Heart right ventricle (tissue), 16 donors: Measurements from ENCODE around the gene DUSP16. TPM values are rescaled to one million over a fixed set of nuclear protein-coding genes. Genes with fewer than 3 reads are reported as not detected.

ENCODE experiments used
- ATAC-seq, 8 donors: fragments of 200-7000 bp; cut with Tn5 transposase; one replicate each; pipeline ENCODE4 v1.9.1; 2020; ENCODE audit warnings: mild to moderate bottlenecking in 8 of 8, moderate library complexity in 8 of 8, moderate number of reproducible peaks in 1 of 8
- DNase-seq, 2 donors: peaks; one replicate each; pipeline ENCODE4 v3.0.0-alpha.2; 2020
- H3K27ac ChIP-seq, 10 donors: fragments of 200-600 bp; sonication (generic) in 2 of 10; one replicate each; pipeline versions ENCODE4 v1.5.0 to v1.8.0; 2020 to 2022; ENCODE audit warnings: mild to moderate bottlenecking in 3 of 10
- H3K27me3 ChIP-seq, 7 donors: fragments of 200-600 bp; one replicate each; pipeline ENCODE4 v1.8.0; 2021 to 2022; ENCODE audit warnings: mild to moderate bottlenecking in 2 of 7
- H3K36me3 ChIP-seq, 9 donors: fragments of 200-600 bp; sonication (generic) in 1 of 9; one replicate each; pipeline versions ENCODE4 v1.5.0 to v1.8.0; 2020 to 2022; ENCODE audit warnings: mild to moderate bottlenecking in 2 of 9
- H3K4me1 ChIP-seq, 9 donors: fragments of 200-600 bp; sonication (generic) in 1 of 9; one replicate each; pipeline versions ENCODE4 v1.5.0 to v1.8.0; 2020 to 2022; ENCODE audit warnings: mild to moderate bottlenecking in 4 of 9
- H3K4me3 ChIP-seq, 10 donors: fragments of 200-600 bp; sonication (generic) in 2 of 10; one replicate each; pipeline versions ENCODE4 v1.5.0 to v1.8.0; 2020 to 2022; ENCODE audit warnings: mild to moderate bottlenecking in 7 of 10, moderate library complexity in 2 of 10
- H3K9me3 ChIP-seq, 11 donors: fragments of 200-600 bp in 10 of 11; sonication (generic) in 2 of 11; one replicate each; pipeline versions ENCODE4 v1.5.0 to v1.8.0; 2013 to 2022; ENCODE audit warnings: mild to moderate bottlenecking in 2 of 11, control low read depth in 1 of 11, moderate library complexity in 1 of 11
- CTCF ChIP-seq, 9 donors: fragments of 200-600 bp; sonication (generic) in 2 of 9; IDR thresholded peaks; one replicate each; pipeline versions ENCODE4 v1.5.0 to v1.8.0; 2021 to 2022; ENCODE audit warnings: antibody characterized with exemption in 9 of 9, mild to moderate bottlenecking in 5 of 9, moderate library complexity in 1 of 9
- WGBS, 2 donors: extraction: QIAGEN DNeasy Blood & Tissue Kit; methylation state at CpG; one replicate each; pipeline ENCODE4 v1.1.7; 2013; ENCODE audit warnings: inconsistent platforms in 1 of 2; 5-methylcytosine and 5-hydroxymethylcytosine counted together
- intact Hi-C, 10 donors: fragments of 100-400 bp; cut with DNase I; formaldehyde crosslinking; loops; one replicate each; pipeline versions ENCODE4 v1.11.1 to v1.14.2; 2022
- polyA plus RNA-seq, 2 donors: library from polyadenylated mRNA; stranded (reverse); fragments of 200-250 nt; gene quantifications; one replicate each; pipeline ENCODE4 v1.2.3, GENCODE V29; 2013
- total RNA-seq, 10 donors: library from RNA; stranded (reverse); fragmentation: NEBNext Ultra II Directional in 3 of 10; extraction: Animal tissue kit (Norgen Biotek cat#: 25700) in 3 of 10; gene quantifications; one replicate each; pipeline versions ENCODE4 v1.2.1 to v1.2.4, GENCODE V29; 2021 to 2023
- donor health status: Arrhythmogenic right ventricular cardiomyopathy.
- donor health status: ischemic (EF 13 %, LVEDD 7.1; RV severe dilation, severe dysfunction).
- donor health status: healthy with polysubstance abuse.
- donor health status: DM: no; HTN: yes; CAD: no.
- donor health status: DM: no; HTN: no; CAD: no.
- donor health status: ischemic (EF 25% LVEDD 6.9; RV normal size, moderate dysfunction).
- donor health status: ischemic (EF 25% LVEDD 5.7; RV mildly dilated, moderate dysfunction).
- donor health status: healthy.
- donor health status: DM: yes; HTN: yes; CAD: no.
- donor health status: Ischemic cardiomyopathy.
- donor health status: ischemic (EF 35%, LVEDD 5.7; RV mildly dilated, moderate dysfunction).
- donor health status: nonischemic (EF 11% LVEDD 7.7; RV severe dilation, severe dysfunction).
- donor health status: DM: yes; HTN: yes; CAD: no.
- donor health status: PGD.
- donor health status: ischemic (EF 29% LVEDD 5.4; RV normal size, mild dysfunction).
- donor health status: nonischemic (EF 23%, LVEDD 6.1; RV moderate dilation, normal function).

Gene DUSP16
- total and polyA plus RNA-seq, 12 donors: 2.6 to 21.7 (median 15.8) TPM

GRCh38 chr12:12433203-12433731 is 129.4 kb downstream of the DUSP16 start:
- 85 to 97% methylated on average over 4 of the region's 4 CpGs for WGBS, 2 donors
- Histone ChIP-seq H3K27me3 (no peaks in the 10 kb centered on the region), H3K27ac (no peak overlapping the region), H3K9me3 (no peaks in the 10 kb centered on the region), H3K4me1 (peaks cover 0 to 13% (median 0%) of the 10 kb centered on the region in 9 donors), H3K36me3 (peaks cover 0 to 22% (median 0%) of the 10 kb centered on the region in 9 donors), H3K4me3 (no peak overlapping the region)
- ATAC-seq: no peak
- intact Hi-C loops: no loop called here
- TF ChIP-seq CTCF (IDR thresholded peaks at IDR 0.05): no peak
- no peak for DNase-seq

GRCh38 chr12:12432364-12432763 is 130.3 kb downstream of the DUSP16 start:
- H3K4me3 ChIP-seq: no peak overlapping the region
- peaks cover 0 to 21% (median 0%) of the 10 kb centered on the region in 9 donors for H3K36me3 ChIP-seq
- ATAC-seq: no peak
- TF ChIP-seq CTCF (IDR thresholded peaks at IDR 0.05): no peak
- DNase-seq: no peak
- no peak overlapping the region for H3K27ac ChIP-seq
- intact Hi-C loops: no loop called here
- no peaks in the 10 kb centered on the region for H3K9me3 ChIP-seq
- H3K27me3 ChIP-seq: no peaks in the 10 kb centered on the region
- peaks cover 0 to 13% (median 0%) of the 10 kb centered on the region in 9 donors for H3K4me1 ChIP-seq

GRCh38 chr12:12428961-12429657 is 133.6 kb downstream of the DUSP16 start:
- 94 to 95% methylated on average over 7 of the region's 7 CpGs for WGBS, 2 donors
- no peak for TF ChIP-seq CTCF (IDR thresholded peaks at IDR 0.05)
- Histone ChIP-seq H3K27ac (no peak overlapping the region), H3K9me3 (peaks cover 0 to 5% (median 2%) of the 10 kb centered on the region in 11 donors), H3K36me3 (no peaks in the 10 kb centered on the region), H3K4me1 (peaks cover 0 to 28% (median 3%) of the 10 kb centered on the region in 9 donors), H3K4me3 (no peak overlapping the region), H3K27me3 (no peaks in the 10 kb centered on the region)
- intact Hi-C loops: no loop called here
- DNase-seq (no peak), ATAC-seq (no peak)

GRCh38 chr12:12428047-12428446 is 134.6 kb downstream of the DUSP16 start:
- ATAC-seq: no peak
- H3K27me3 ChIP-seq: no peaks in the 10 kb centered on the region
- H3K27ac ChIP-seq: no peak overlapping the region
- no peak for TF ChIP-seq CTCF (IDR thresholded peaks at IDR 0.05)
- H3K36me3 ChIP-seq: no peaks in the 10 kb centered on the region
- DNase-seq: no peak
- peaks cover 0 to 16% (median 12%) of the 10 kb centered on the region in 11 donors for H3K9me3 ChIP-seq
- peaks cover 0 to 23% (median 3%) of the 10 kb centered on the region in 9 donors for H3K4me1 ChIP-seq
- 85 to 92% methylated on average over 2 of the region's 2 CpGs for WGBS, 2 donors
- intact Hi-C loops: no loop called here
- no peak overlapping the region for H3K4me3 ChIP-seq
